ENCODE measurements around the gene ATP8A2. TPM values are rescaled to one million over a fixed set of nuclear protein-coding genes. Genes with fewer than 3 reads are reported as not detected.

ATP8A2 gene
- total and polyA plus RNA-seq, 7 donors: under 0.01 to 2.2 (median 1.2) TPM; not detected in 1

DNA sequence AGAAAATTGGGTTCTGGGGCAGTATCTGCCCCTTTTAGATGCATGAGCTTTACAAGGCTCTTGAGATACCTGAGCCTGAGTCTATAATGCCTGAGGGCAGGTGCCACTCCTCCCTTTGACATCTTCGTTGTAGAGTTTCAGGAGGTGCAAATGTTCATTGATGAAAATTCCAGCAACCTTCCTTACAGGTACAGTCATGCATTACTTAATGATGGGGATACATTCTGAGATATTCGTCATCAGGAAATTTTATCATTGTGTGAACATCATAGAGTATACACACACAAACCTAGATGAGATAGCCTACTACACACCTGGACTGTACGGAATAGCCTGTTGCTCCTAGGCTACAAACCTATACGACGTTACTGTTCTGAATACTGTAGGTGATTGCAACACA lies 370.0 kb downstream of the ATP8A2 start:
- H3K36me3 ChIP-seq: no peaks in the 10 kb centered on the region
- no peak for DNase-seq
- no peak overlapping the region for H3K4me3 ChIP-seq
- H3K27ac ChIP-seq: no peak overlapping the region
- intact Hi-C loops (cut with DNase I): no loop called here
- no peaks in the 10 kb centered on the region for H3K9me3 ChIP-seq
- no peaks in the 10 kb centered on the region for H3K4me1 ChIP-seq
- H3K27me3 ChIP-seq: no peaks in the 10 kb centered on the region
- WGBS, 2 donors: 86 to 92% methylated on average over 5 of the region's 5 CpGs
- TF ChIP-seq POLR2A (IDR thresholded peaks at IDR 0.05): no peak
- TF ChIP-seq POLR2AphosphoS5 (IDR thresholded peaks at IDR 0.05): no peak
- TF ChIP-seq EP300 (IDR thresholded peaks at IDR 0.05): no peak
- TF ChIP-seq, protein P1, sequence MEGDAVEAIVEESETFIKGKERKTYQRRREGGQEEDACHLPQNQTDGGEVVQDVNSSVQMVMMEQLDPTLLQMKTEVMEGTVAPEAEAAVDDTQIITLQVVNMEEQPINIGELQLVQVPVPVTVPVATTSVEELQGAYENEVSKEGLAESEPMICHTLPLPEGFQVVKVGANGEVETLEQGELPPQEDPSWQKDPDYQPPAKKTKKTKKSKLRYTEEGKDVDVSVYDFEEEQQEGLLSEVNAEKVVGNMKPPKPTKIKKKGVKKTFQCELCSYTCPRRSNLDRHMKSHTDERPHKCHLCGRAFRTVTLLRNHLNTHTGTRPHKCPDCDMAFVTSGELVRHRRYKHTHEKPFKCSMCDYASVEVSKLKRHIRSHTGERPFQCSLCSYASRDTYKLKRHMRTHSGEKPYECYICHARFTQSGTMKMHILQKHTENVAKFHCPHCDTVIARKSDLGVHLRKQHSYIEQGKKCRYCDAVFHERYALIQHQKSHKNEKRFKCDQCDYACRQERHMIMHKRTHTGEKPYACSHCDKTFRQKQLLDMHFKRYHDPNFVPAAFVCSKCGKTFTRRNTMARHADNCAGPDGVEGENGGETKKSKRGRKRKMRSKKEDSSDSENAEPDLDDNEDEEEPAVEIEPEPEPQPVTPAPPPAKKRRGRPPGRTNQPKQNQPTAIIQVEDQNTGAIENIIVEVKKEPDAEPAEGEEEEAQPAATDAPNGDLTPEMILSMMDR (IDR thresholded peaks at IDR 0.05): no peak

DNA sequence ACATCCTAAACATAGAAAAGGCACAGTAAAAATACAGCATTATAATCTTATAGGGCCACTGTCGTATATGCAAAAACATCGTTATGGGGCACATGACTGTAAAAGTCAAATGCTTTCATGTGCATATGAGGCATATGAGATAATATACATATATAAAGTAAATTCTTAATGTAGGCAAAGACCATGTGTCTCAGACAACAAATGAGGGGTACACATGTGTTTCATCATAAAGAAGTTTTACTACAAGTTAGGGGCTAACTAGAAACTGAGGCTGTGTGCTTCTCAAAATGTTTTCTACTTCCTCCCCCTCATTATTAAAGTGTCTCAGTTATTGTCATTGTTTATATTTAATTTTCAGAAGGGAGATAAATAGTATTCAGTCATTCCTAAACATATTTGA lies 370.4 kb downstream of the ATP8A2 start:
- H3K36me3 ChIP-seq: no peaks in the 10 kb centered on the region
- no peaks in the 10 kb centered on the region for H3K4me1 ChIP-seq
- intact Hi-C loops (cut with DNase I): no loop called here
- no peak overlapping the region for H3K27ac ChIP-seq
- DNase-seq: no peak
- TF ChIP-seq, protein P1 (IDR thresholded peaks at IDR 0.05): no peak
- TF ChIP-seq EP300 (IDR thresholded peaks at IDR 0.05): no peak
- TF ChIP-seq POLR2AphosphoS5 (IDR thresholded peaks at IDR 0.05): no peak
- no peak for TF ChIP-seq POLR2A (IDR thresholded peaks at IDR 0.05)
- H3K4me3 ChIP-seq: no peak overlapping the region
- no peaks in the 10 kb centered on the region for H3K9me3 ChIP-seq
- WGBS, 2 donors: 86 to 93% methylated on average over 2 of the region's 2 CpGs
- H3K27me3 ChIP-seq: no peaks in the 10 kb centered on the region

DNA sequence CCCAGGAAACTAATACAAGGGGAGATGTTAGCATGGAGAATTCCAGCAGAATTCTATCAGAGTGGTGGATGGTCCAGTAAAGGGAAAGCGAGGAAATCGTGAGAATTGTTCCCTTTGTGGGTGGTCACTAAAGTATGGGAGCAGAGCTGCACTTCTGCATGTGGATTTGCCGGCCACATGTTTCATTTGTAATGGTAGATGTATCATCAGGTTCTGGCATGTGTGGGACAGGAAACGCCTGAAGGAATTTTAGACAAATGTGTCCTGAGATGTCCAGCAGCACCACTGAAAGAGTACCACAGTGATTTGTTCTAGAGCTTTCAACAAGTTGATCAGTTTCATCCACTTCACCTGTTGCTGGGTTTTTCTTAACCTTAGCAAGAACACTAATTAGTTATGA lies 371.6 kb downstream of the ATP8A2 start:
- TF ChIP-seq POLR2AphosphoS5 (IDR thresholded peaks at IDR 0.05) (no peak), POLR2A (IDR thresholded peaks at IDR 0.05) (no peak), EP300 (IDR thresholded peaks at IDR 0.05) (no peak)
- TF ChIP-seq, protein P1 (IDR thresholded peaks at IDR 0.05): no peak
- DNase-seq: no peak
- Histone ChIP-seq H3K9me3 (no peaks in the 10 kb centered on the region), H3K27me3 (no peaks in the 10 kb centered on the region), H3K4me1 (no peaks in the 10 kb centered on the region), H3K4me3 (no peak overlapping the region), H3K27ac (no peak overlapping the region), H3K36me3 (no peaks in the 10 kb centered on the region)
- WGBS, 2 donors: 89 to 90% methylated on average over 4 of the region's 4 CpGs
- intact Hi-C loops (cut with DNase I): no loop called here

DNA sequence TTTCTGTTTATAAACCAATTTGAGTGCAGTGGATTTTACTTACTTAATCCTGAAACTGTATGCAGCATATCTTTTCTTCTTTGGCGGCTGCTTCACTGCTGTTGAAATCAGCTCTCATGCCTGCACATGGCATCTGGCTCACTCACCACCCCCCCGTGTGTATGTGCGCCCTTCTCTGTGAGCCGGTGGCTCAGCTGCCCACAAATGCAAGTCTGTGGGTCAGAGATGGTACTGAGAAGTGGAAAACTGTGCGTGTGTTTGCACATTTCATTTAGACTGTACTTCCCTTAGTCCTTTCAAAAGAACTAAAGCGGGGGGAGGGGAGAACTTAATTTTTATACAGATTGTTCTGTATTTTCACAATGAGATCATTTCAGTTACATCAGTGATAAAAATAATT lies 372.4 kb downstream of the ATP8A2 start:
- Histone ChIP-seq H3K4me1 (no peaks in the 10 kb centered on the region), H3K27ac (no peak overlapping the region), H3K27me3 (no peaks in the 10 kb centered on the region), H3K9me3 (no peaks in the 10 kb centered on the region), H3K4me3 (no peak overlapping the region), H3K36me3 (no peaks in the 10 kb centered on the region)
- DNase-seq: no peak
- TF ChIP-seq, protein P1 (IDR thresholded peaks at IDR 0.05): no peak
- TF ChIP-seq POLR2AphosphoS5 (IDR thresholded peaks at IDR 0.05) (no peak), EP300 (IDR thresholded peaks at IDR 0.05) (no peak), POLR2A (IDR thresholded peaks at IDR 0.05) (no peak)
- intact Hi-C loops (cut with DNase I): no loop called here
- 61 to 77% methylated on average over 6 of the region's 6 CpGs for WGBS, 2 donors

DNA sequence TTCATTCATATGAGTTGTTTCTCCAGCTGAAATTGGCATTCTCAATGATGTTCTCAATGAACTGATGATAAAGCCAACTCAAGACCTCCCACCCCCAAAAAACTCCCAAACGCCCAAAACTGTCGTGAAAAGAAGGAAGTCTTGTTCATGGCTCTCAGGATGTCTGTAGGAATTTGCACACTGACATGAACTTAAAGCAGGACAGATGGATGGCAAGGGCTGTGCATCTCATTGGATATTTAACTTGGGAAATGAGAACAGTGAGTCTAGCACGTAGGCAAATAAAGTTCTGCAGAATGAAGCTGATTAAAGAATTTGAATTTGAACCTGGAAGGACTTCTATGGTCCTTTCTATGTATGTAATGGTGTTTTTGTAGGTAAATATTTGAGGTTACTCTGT lies 374.4 kb downstream of the ATP8A2 start:
- no peaks in the 10 kb centered on the region for H3K27me3 ChIP-seq
- no peak overlapping the region for H3K4me3 ChIP-seq
- intact Hi-C loops (cut with DNase I): no loop called here
- no peak overlapping the region for H3K27ac ChIP-seq
- no peaks in the 10 kb centered on the region for H3K36me3 ChIP-seq
- no peak for DNase-seq
- TF ChIP-seq POLR2A (IDR thresholded peaks at IDR 0.05) (no peak), EP300 (IDR thresholded peaks at IDR 0.05) (no peak), POLR2AphosphoS5 (IDR thresholded peaks at IDR 0.05) (no peak)
- TF ChIP-seq, protein P1 (IDR thresholded peaks at IDR 0.05): no peak
- H3K4me1 ChIP-seq: no peaks in the 10 kb centered on the region
- H3K9me3 ChIP-seq: no peaks in the 10 kb centered on the region
- 68 to 77% methylated on average over 3 of the region's 3 CpGs for WGBS, 2 donors
